HFFc6 (cell line): ENCODE data around the gene LYSMD3. TPM values are rescaled to one million over a fixed set of nuclear protein-coding genes. Genes with fewer than 3 reads are reported as not detected.

ENCODE experiments used
- DNase-seq: peaks from one replicate; pipeline ENCODE4 v3.0.0-alpha.2; 2018
- H3K27ac Mint-ChIP-seq: 2 replicates; pipeline ENCODE4 v1.8.0; 2020; ENCODE audit warnings: mild to moderate bottlenecking, mixed read lengths
- H3K27me3 Mint-ChIP-seq: 2 replicates; pipeline ENCODE4 v1.8.0; 2021; ENCODE audit warnings: mild to moderate bottlenecking, moderate library complexity, mixed read lengths; ENCODE audit not compliant: insufficient read depth
- H3K36me3 Mint-ChIP-seq: 2 replicates; pipeline ENCODE4 v1.8.0; 2021; ENCODE audit warnings: low read depth, mixed read lengths
- H3K4me1 Mint-ChIP-seq: 2 replicates; pipeline ENCODE4 v1.8.0; 2020; ENCODE audit warnings: low read depth, mixed read lengths
- H3K4me3 Mint-ChIP-seq: 2 replicates; pipeline ENCODE4 v1.8.0; 2020; ENCODE audit warnings: mild to moderate bottlenecking, moderate library complexity, mixed read lengths
- H3K9me3 Mint-ChIP-seq: 2 replicates; pipeline ENCODE4 v1.8.0; 2020; ENCODE audit warnings: mild to moderate bottlenecking, mixed read lengths
- total RNA-seq, 6 experiments: library from RNA; stranded (reverse); fragmentation: NEBNext Ultra II Directional; extraction: Animal tissue kit (Norgen Biotek cat#: 25700); gene quantifications; 2 replicates in 1 of 6; 3 replicates in 5 of 6; pipeline ENCODE4 v1.2.3, GENCODE V29; 2021
- TF ChIP-seq, protein P1 (sequence below): fragments of 200-600 bp; sonication (generic); IDR thresholded peaks from 2 replicates; pipeline ENCODE4 v1.5.0; 2021; ENCODE audit warnings: antibody characterized with exemption, mild to moderate bottlenecking

The LYSMD3 gene
- total RNA-seq, 6 experiments from 2014 or later = 28.5 to 34.8 (median 31.6) TPM

DNA sequence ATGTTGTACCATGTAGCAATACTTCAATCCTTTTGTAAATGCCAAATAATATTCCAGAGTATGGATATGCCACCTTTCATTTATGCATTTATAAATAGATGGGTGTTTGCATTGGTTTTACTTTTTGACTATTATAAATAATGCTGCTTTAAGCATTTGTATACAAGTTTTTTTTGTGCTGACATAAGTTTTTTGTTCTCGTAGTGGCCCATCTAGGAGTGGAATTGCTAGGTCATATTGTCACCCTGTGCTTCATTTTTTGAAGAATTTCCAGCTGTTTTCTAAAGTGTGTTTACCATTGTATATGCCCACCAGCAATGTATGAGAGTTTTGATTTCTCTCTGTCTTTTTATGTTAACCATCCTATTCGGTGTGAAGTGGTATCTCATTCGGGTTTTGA, 36.1 kb upstream of the LYSMD3 start:
- Mint-ChIP-seq H3K27me3 (no peaks in the 10 kb centered on the region), H3K36me3 (no peaks in the 10 kb centered on the region), H3K4me1 (no peaks in the 10 kb centered on the region), H3K9me3 (no peaks in the 10 kb centered on the region), H3K4me3 (no peak overlapping the region), H3K27ac (no peak overlapping the region)
- TF ChIP-seq, protein P1, sequence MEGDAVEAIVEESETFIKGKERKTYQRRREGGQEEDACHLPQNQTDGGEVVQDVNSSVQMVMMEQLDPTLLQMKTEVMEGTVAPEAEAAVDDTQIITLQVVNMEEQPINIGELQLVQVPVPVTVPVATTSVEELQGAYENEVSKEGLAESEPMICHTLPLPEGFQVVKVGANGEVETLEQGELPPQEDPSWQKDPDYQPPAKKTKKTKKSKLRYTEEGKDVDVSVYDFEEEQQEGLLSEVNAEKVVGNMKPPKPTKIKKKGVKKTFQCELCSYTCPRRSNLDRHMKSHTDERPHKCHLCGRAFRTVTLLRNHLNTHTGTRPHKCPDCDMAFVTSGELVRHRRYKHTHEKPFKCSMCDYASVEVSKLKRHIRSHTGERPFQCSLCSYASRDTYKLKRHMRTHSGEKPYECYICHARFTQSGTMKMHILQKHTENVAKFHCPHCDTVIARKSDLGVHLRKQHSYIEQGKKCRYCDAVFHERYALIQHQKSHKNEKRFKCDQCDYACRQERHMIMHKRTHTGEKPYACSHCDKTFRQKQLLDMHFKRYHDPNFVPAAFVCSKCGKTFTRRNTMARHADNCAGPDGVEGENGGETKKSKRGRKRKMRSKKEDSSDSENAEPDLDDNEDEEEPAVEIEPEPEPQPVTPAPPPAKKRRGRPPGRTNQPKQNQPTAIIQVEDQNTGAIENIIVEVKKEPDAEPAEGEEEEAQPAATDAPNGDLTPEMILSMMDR = no peak
- no peak for DNase-seq

DNA sequence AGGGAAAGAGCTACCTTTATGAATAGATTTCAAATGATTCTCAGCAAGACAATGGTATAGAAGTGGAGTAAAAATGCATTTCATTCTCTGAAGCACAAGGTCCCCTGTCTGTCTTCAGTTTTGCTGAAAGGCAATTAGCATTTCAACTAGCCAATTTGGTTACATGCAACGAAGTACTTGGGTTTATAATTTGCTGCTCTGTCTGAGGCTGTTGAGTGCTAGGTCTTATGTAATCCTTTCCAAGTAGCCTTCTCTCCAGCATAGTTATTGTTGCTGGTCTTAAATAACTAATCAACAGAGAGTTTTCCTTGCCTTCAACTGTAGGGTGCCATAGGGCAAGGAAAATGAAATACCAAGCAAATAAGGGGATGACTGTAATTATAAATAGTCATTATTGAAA, 33.7 kb upstream of the LYSMD3 start:
- no peaks in the 10 kb centered on the region for H3K36me3 Mint-ChIP-seq
- H3K4me3 Mint-ChIP-seq = no peak overlapping the region
- peaks cover 7% of the 10 kb centered on the region for H3K27me3 Mint-ChIP-seq

DNA sequence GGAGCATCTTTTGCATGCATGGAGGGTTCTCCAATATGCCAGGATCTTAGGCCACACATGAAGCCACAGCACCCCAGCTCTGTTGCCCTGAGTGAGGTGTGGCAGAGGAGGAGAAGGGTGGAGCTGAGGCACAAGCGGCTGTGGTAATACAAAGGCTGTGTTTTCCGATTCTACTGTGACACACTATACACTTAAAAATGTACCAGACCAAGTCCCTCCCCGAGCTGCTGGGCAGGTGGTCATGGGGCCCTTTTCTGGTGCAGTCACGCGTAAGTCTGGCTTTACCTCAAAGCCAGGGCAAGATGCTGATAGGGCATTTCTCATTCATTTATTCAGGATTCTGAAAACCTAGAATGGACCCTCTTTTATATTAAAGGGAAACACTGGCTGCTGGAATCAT, 33.0 kb upstream of the LYSMD3 start:
- TF ChIP-seq, protein P1 = no peak
- no peaks in the 10 kb centered on the region for H3K36me3 Mint-ChIP-seq
- H3K9me3 Mint-ChIP-seq = no peaks in the 10 kb centered on the region
- H3K4me1 Mint-ChIP-seq = no peaks in the 10 kb centered on the region
- H3K4me3 Mint-ChIP-seq = no peak overlapping the region
- no peak for DNase-seq
- no peak overlapping the region for H3K27ac Mint-ChIP-seq
- H3K27me3 Mint-ChIP-seq = peaks cover 14% of the 10 kb centered on the region

More for the DNA sequence above, 33.7 kb upstream of the LYSMD3 start:
- Mint-ChIP-seq H3K27ac (no peak overlapping the region), H3K4me1 (no peaks in the 10 kb centered on the region), H3K9me3 (no peaks in the 10 kb centered on the region)
- TF ChIP-seq, protein P1 = no peak
- no peak for DNase-seq

- peaks cover 14% of the 10 kb centered on the region for H3K27me3 Mint-ChIP-seq
- no peaks in the 10 kb centered on the region for H3K36me3 Mint-ChIP-seq
- H3K4me3 Mint-ChIP-seq = no peak overlapping the region
- no peak overlapping the region for H3K27ac Mint-ChIP-seq
- no peaks in the 10 kb centered on the region for H3K4me1 Mint-ChIP-seq
- TF ChIP-seq, protein P1 = no peak
- no peak for DNase-seq
- no peaks in the 10 kb centered on the region for H3K9me3 Mint-ChIP-seq
These were observed 32.4 kb upstream of the LYSMD3 start for GRCh38 chr5:90561766-90562165.

GRCh38 chr5:90560771-90561170, 31.4 kb upstream of the LYSMD3 start:
- no peaks in the 10 kb centered on the region for H3K9me3 Mint-ChIP-seq
- TF ChIP-seq, protein P1 = no peak
- no peaks in the 10 kb centered on the region for H3K36me3 Mint-ChIP-seq
- DNase-seq = no peak
- H3K27ac Mint-ChIP-seq = no peak overlapping the region
- H3K4me3 Mint-ChIP-seq = no peak overlapping the region
- H3K4me1 Mint-ChIP-seq = no peaks in the 10 kb centered on the region
- peaks cover 17% of the 10 kb centered on the region for H3K27me3 Mint-ChIP-seq
